HG03378 (cell line): ENCODE data around the gene C4orf50.

Experiments
- ATAC-seq: cut with Tn5 transposase; IDR thresholded peaks from one replicate; pipeline ENCODE4 v1.9.1; 2021; ENCODE audit warnings: mild to moderate bottlenecking, moderate library complexity; ENCODE audit not compliant: unreplicated experiment

Gene C4orf50

GRCh38 chr4:5973033-5973432 is 45.2 kb downstream of the C4orf50 start:
- ATAC-seq: no peak

- no peak for ATAC-seq
Measured at GRCh38 chr4:5972571-5972970, 45.7 kb downstream of the C4orf50 start.

- no peak for ATAC-seq
Measured at GRCh38 chr4:5971078-5971450, 47.2 kb downstream of the C4orf50 start.

GRCh38 chr4:5970381-5971077 is 47.7 kb downstream of the C4orf50 start:
- ATAC-seq: no peak

DNA sequence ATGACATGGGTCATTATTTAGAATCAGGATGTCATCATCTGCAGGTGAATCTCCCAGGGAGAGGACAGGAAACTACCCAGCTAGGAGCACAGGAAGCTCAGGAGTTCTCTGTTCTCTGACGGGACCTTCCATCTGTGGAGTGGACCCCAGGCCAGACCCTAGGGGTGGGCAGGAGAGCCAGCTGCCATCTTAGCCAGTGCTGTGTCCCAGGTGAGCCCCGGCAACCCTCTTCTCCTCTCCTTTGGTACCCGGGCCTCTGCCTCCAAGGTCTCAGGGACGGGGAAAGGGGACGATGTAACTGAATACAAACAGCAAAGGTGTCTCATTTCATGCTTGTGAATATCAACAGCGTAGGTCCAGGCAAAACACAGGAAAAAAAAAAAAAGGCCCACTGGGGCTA is 48.5 kb downstream of the C4orf50 start:
- no peak for ATAC-seq

GRCh38 chr4:5969336-5969735 is 48.9 kb downstream of the C4orf50 start:
- ATAC-seq: no peak

- ATAC-seq: no peak
Measured at GRCh38 chr4:5968246-5968645, 50.0 kb downstream of the C4orf50 start.

DNA sequence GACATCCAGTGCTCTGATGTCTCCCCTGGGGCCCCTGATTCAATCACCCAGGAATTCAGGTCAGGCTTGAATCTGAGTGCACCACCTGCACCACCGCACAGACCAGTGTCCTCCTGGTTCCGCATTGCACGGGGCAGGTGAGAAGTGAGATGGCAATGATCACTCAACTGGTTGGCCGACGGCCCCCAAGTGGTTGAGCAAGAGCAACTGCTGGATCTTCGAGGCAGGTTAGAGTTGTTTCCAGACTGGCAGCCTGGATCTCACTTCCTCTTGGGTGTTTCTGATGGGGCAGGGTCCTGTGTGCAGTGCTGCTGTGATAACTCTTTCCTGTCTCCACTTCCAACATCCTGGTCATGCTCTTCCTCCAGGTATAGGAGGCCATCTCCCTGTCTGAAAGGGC is 50.4 kb downstream of the C4orf50 start:
- ATAC-seq: no peak

DNA sequence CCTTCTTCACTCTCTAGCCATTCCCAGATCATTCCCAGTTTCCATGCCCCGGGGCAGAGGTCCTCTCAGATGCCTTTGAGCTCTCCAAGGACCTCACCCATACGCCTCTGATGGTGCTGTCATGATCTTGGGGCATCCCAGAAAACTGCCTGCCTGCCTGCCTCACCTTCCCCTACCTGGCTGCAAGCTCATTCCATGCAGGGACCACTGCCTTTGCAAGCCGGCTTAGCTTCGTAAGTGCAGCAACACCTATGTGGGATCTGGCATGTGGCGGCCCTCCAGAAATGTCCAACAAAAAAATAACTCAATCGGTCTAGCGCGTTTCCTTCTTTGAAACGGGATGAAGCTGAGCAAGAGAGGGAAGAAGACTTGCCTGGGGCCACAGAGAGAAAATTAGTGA is 53.0 kb downstream of the C4orf50 start:
- no peak for ATAC-seq

- no peak for ATAC-seq
Measured at GRCh38 chr4:5964030-5964429, 54.2 kb downstream of the C4orf50 start.

GRCh38 chr4:5963611-5964010 is 54.6 kb downstream of the C4orf50 start:
- no peak for ATAC-seq

- no peak for ATAC-seq
Measured at GRCh38 chr4:5962416-5962815, 55.8 kb downstream of the C4orf50 start.

GRCh38 chr4:5960252-5960880 is 57.9 kb downstream of the C4orf50 start:
- no peak for ATAC-seq

GRCh38 chr4:5959211-5959982 is 58.8 kb downstream of the C4orf50 start:
- no peak for ATAC-seq

- ATAC-seq: no peak
Measured at GRCh38 chr4:5958199-5958735, 60.0 kb downstream of the C4orf50 start.

DNA sequence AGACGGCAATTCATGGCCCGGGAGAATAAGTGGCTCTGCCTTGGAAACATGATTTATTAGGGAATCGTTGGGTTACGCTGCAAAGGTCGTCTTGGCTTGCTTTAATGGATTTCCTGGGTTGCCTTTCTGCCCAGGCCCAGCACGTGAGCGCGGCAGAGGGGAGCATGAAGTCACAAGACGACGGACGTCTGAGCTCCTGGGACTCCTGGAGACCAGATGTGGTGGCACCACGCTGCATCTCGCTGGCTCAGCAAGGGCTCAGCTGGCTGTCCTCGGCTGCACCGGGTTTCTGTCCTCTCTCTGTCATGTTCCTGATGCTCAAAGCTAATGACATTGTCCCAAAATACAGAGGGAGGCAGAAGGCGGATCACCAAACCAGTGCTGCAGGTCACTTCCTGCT is 61.2 kb downstream of the C4orf50 start:
- ATAC-seq: no peak

DNA sequence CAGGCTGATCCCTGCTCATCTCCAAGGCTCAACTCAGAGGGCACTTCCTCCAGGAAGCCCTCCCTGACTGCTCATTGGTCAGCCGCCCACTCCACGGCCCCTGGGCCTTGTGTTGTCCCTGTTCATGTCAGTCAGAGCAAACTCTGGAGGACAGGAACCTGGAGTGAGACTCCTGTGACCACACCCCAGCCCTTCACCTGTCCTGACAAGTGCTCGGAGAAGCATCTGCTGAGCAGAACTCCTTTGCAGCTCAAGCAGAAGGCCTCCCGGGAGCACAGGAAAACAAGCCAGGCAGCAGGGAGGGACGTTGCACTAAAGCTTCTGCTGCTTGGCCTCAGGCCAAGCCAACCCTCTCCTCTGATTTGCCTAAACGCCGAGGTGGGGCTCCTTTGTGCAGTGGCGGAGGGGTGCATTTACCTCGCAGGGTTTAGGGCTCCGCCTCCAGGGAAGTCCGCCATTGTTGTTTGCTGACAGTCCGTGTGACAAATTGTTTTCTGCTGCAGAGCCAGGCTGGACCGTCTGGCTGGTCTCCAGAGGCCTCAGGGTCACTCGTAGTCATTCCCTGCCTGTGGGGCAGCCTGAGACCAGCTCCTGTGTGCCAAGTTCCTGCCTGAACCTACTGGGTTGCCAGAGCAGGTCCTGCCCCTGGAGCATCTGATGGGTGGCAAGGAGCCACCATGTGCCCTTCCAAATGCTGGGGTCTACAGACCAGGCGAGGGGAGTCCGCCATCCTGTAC is 61.8 kb downstream of the C4orf50 start:
- no peak for ATAC-seq

- ATAC-seq: no peak
Measured at GRCh38 chr4:5955856-5956255, 62.4 kb downstream of the C4orf50 start.

- ATAC-seq: no peak
Measured at GRCh38 chr4:5955201-5955821, 62.9 kb downstream of the C4orf50 start.

GRCh38 chr4:5954056-5954760 is 64.0 kb downstream of the C4orf50 start:
- no peak for ATAC-seq
